ENCODE measurements around the gene OR2W1. TPM values are rescaled to one million over a fixed set of nuclear protein-coding genes. Genes with fewer than 3 reads are reported as not detected.

OR2W1 gene
- total and polyA plus RNA-seq, 5 donors from 2014 or later = not detected

DNA sequence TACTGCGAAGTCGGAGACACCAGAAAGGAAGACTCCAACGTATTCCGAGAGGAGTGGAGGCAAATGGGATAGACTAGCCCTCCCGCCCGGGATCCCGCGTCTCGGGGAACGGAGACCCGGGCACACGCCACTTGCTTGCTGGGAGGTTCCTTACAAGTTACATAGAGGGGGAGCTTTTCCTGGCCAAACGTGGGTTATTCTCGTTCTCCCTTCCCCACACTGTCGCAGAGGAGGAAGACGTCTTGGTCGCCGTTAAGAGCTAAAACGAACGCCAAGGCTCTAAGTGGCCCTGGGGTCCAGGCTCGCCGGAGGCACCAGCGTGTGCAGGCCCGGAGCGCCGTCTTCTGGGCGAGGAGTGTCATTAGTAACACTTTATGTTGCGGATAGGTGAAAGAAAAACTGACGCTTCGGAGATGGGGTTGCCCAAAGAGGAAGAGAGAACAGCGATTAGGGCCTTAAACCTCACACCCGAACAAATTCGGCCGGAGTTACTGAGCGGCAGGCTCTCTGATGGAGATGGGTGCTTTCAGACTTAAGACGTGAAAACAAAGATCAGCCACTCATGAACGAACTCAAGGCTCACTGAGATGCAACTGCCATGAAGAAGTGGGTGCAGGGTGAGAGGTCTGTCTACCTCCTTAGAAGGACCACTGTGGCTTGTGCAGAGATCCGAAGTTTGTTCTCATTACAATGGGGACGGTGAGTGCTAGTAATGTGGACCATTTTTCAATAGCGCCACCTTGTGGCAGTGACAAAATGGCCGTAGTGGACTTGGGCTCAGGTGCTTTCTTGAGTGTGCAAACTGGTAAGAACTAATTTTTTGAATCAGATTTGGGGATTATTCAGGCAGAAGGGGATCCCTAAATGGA lies 28.2 kb downstream of the OR2W1 start:
- Mint-ChIP-seq H3K4me3 (peak overlapping the region; percentile 71 to 90 (median 86)), H3K36me3 (no peaks in the 10 kb centered on the region), H3K27me3 (peaks cover 53% of the 10 kb centered on the region), H3K27ac (peak overlapping the region in 2 of 3 donors; percentile 32 to 65), H3K9me3 (peaks cover 0 to 4% (median 0%) of the 10 kb centered on the region in 7 donors), H3K4me1 (peaks cover 0 to 17% (median 11%) of the 10 kb centered on the region in 4 donors)
- peak; percentile 81 for ATAC-seq (ENCODE audit: low read depth in 2 of 2)
- no peaks in the 10 kb centered on the region for H3K36me3 ChIP-seq (ENCODE audit: control insufficient read depth, insufficient read depth, low read length)
- peaks cover 0 to 2% of the 10 kb centered on the region in 2 experiments for H3K9me3 ChIP-seq (ENCODE audit: control insufficient read depth in 2 of 2, low read length in 2 of 2)
- peak; percentile 71 to 90 (median 81) for DNase-seq
- no peak overlapping the region for H3K27ac ChIP-seq (ENCODE audit: insufficient read depth, low read length, poor library complexity, severe bottlenecking)
- peaks cover 8% of the 10 kb centered on the region for H3K4me1 ChIP-seq (ENCODE audit: control insufficient read depth, insufficient read depth, low read length, poor library complexity, severe bottlenecking)
- H3K4me3 ChIP-seq (ENCODE audit: low read depth, low read length) = peak overlapping the region; percentile 88
- peaks cover 35% of the 10 kb centered on the region for H3K27me3 ChIP-seq (ENCODE audit: control insufficient read depth, insufficient read depth, low read length)

DNA sequence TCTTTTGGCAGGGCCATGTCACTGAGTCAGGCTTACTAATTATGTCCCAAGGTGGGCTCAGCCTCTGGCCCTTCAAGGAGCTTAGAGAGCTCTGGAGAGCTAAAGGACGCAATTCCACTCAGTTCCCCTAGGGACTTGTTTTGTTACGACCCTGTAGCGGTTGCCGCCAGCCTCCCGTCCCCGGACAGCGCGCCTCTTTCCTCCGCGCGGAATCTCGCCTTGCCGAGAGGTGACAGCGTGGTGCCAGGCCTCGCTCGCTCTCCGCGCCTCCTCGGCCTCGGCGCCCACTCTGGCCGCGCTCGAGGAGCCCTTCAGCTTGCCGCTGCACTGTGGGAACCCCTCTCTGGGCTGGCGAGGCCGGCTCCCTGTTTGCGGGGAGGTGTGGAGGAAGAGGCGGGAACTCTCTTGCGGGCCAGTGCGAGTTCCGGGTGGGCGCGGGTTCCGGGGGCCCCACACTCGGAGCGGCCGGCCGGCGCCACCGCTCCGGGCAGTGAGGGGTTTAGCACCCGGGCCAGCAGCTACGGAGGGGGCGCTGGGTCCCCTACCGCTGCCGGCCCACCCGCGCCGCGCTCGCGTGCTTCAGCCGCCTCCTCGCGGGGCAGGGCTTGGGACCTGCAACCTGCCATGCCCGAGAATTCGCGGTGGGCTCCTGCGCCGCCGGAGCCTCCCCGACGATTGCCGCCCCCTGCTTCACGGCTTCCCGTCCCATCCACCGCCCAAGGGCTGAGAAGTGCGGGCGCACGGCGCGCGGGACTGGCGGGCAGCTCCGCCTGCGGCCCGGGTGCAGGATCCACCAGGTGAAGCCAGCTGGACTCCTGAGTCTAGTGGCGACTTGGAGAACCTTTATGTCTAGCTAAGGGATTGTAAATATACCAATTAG lies 30.0 kb downstream of the OR2W1 start:
- H3K36me3 Mint-ChIP-seq = no peaks in the 10 kb centered on the region
- peak in 2 of 3 donors; percentile 0 to 30 for DNase-seq
- no peaks in the 10 kb centered on the region for H3K36me3 ChIP-seq (ENCODE audit: control insufficient read depth, insufficient read depth, low read length)

DNA sequence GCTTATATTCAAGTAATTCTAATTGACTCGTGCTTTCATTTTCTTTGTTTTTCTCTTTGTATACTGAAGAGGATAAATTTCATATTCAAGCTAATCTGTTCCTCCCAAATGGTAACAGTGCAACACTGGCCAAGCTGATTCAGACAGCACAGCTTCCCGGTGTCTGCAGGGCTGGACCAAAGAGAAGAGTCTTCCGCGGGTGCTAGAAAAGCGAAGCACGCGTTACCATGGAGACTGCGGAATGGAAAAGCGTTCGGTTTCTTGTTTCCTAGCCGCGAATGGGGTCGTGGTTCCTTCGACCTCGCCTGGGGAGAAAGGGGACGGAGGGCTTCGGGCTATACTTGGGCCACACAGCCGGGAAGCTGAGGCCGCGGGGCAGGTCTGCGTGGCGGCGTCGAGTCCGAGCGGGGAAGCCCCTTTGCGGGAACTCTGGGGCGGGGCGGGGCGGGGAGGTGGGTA lies 33.7 kb downstream of the OR2W1 start:
- no peaks in the 10 kb centered on the region for H3K36me3 ChIP-seq (ENCODE audit: control insufficient read depth, insufficient read depth, low read length)
- DNase-seq (peak; percentile 18 to 54 (median 26)), ATAC-seq (ENCODE audit: low read depth in 2 of 2) (no peak)
- Mint-ChIP-seq H3K4me1 (peaks cover 8 to 16% (median 11%) of the 10 kb centered on the region in 4 donors), H3K27me3 (peaks cover 76% of the 10 kb centered on the region), H3K4me3 (peak overlapping the region; percentile 57 to 96 (median 88)), H3K9me3 (peaks cover 0 to 4% (median 2%) of the 10 kb centered on the region in 7 donors), H3K36me3 (no peaks in the 10 kb centered on the region), H3K27ac (peak overlapping the region in 2 of 3 donors; percentile 18 to 72)
- H3K4me3 ChIP-seq (ENCODE audit: low read depth, low read length) = peak overlapping the region; percentile 51
- peak overlapping the region; percentile 15 for H3K27ac ChIP-seq (ENCODE audit: insufficient read depth, low read length, poor library complexity, severe bottlenecking)
- peaks cover 14% of the 10 kb centered on the region for H3K4me1 ChIP-seq (ENCODE audit: control insufficient read depth, insufficient read depth, low read length, poor library complexity, severe bottlenecking)
- H3K27me3 ChIP-seq (ENCODE audit: control insufficient read depth, insufficient read depth, low read length) = peaks cover 56% of the 10 kb centered on the region
- H3K9me3 ChIP-seq (ENCODE audit: control insufficient read depth in 2 of 2, low read length in 2 of 2) = peaks cover 0 to 2% of the 10 kb centered on the region in 2 experiments

More for the DNA sequence above, 30.0 kb downstream of the OR2W1 start:
- Histone ChIP-seq H3K9me3 (ENCODE audit: control insufficient read depth in 2 of 2, low read length in 2 of 2) (peaks cover 0 to 2% of the 10 kb centered on the region in 2 experiments), H3K4me1 (ENCODE audit: control insufficient read depth, insufficient read depth, low read length, poor library complexity, severe bottlenecking) (peaks cover 17% of the 10 kb centered on the region), H3K27ac (ENCODE audit: insufficient read depth, low read length, poor library complexity, severe bottlenecking) (no peak overlapping the region), H3K4me3 (ENCODE audit: low read depth, low read length) (no peak overlapping the region), H3K27me3 (ENCODE audit: control insufficient read depth, insufficient read depth, low read length) (peaks cover 40% of the 10 kb centered on the region)
- Mint-ChIP-seq H3K4me3 (no peak overlapping the region), H3K27ac (no peak overlapping the region), H3K27me3 (peaks cover 58% of the 10 kb centered on the region), H3K9me3 (peaks cover 0 to 4% (median 3%) of the 10 kb centered on the region in 7 donors), H3K4me1 (peaks cover 7 to 23% (median 16%) of the 10 kb centered on the region in 4 donors)
- no peak for ATAC-seq (ENCODE audit: low read depth in 2 of 2)

DNA sequence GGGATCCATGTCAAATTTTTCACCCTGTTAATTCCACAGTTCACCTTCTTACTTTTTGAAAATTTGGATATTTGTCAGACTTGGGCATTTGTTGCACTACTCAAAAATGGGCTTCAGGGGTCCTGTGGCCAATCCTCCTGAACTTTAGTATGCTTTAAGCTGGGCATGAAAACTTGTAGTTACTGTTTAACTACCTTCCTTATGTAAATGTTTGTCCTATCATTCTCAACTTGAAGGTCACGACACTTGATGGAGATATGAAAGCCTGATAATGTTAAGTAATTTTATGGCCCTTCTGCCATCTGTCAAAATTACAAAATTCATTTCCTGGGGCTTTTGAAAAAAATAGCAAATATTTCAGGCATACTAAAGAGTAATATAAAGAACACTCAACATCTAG lies 35.6 kb downstream of the OR2W1 start:
- no peak for ATAC-seq (ENCODE audit: low read depth in 2 of 2)
- Mint-ChIP-seq H3K36me3 (no peaks in the 10 kb centered on the region), H3K4me1 (peaks cover 11 to 28% (median 14%) of the 10 kb centered on the region in 4 donors), H3K9me3 (peaks cover 0 to 7% (median 3%) of the 10 kb centered on the region in 7 donors), H3K4me3 (no peak overlapping the region), H3K27ac (no peak overlapping the region), H3K27me3 (peaks cover 79% of the 10 kb centered on the region)
- H3K36me3 ChIP-seq (ENCODE audit: control insufficient read depth, insufficient read depth, low read length) = no peaks in the 10 kb centered on the region
- H3K9me3 ChIP-seq (ENCODE audit: control insufficient read depth in 2 of 2, low read length in 2 of 2) = no peaks in the 10 kb centered on the region
- H3K27me3 ChIP-seq (ENCODE audit: control insufficient read depth, insufficient read depth, low read length) = peaks cover 49% of the 10 kb centered on the region
- peaks cover 15% of the 10 kb centered on the region for H3K4me1 ChIP-seq (ENCODE audit: control insufficient read depth, insufficient read depth, low read length, poor library complexity, severe bottlenecking)
- H3K4me3 ChIP-seq (ENCODE audit: low read depth, low read length) = no peak overlapping the region
- no peak overlapping the region for H3K27ac ChIP-seq (ENCODE audit: insufficient read depth, low read length, poor library complexity, severe bottlenecking)
- no peak for DNase-seq

DNA sequence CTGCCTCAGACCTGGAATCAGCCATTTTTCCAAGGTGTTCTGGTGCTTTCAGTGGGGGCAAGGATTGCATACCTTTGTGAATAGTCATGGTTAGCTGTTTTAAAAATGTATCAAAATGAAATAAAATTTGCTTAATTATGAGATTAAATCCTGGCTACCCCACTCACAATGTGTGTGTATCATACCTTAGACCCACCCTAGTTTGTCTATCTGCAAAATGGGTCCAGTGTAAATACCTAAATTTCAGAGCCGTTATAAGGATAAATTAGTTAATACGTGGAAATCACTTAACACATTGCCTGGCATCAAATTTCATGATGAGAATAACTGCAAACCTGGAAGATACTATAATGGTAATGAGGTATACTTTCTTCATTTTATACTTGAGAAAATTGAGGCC lies 36.9 kb downstream of the OR2W1 start:
- H3K27ac Mint-ChIP-seq = no peak overlapping the region
- no peaks in the 10 kb centered on the region for H3K36me3 ChIP-seq (ENCODE audit: control insufficient read depth, insufficient read depth, low read length)
- no peaks in the 10 kb centered on the region for H3K9me3 ChIP-seq (ENCODE audit: control insufficient read depth in 2 of 2, low read length in 2 of 2)
- H3K9me3 Mint-ChIP-seq = peaks cover 0 to 7% (median 3%) of the 10 kb centered on the region in 7 donors
- no peaks in the 10 kb centered on the region for H3K36me3 Mint-ChIP-seq
- H3K4me3 Mint-ChIP-seq = no peak overlapping the region
- peaks cover 46% of the 10 kb centered on the region for H3K27me3 ChIP-seq (ENCODE audit: control insufficient read depth, insufficient read depth, low read length)
- ATAC-seq (ENCODE audit: low read depth in 2 of 2) (no peak), DNase-seq (no peak)
- H3K27ac ChIP-seq (ENCODE audit: insufficient read depth, low read length, poor library complexity, severe bottlenecking) = no peak overlapping the region
- H3K27me3 Mint-ChIP-seq = peaks cover 81% of the 10 kb centered on the region
- H3K4me1 ChIP-seq (ENCODE audit: control insufficient read depth, insufficient read depth, low read length, poor library complexity, severe bottlenecking) = peaks cover 15% of the 10 kb centered on the region
- peaks cover 11 to 28% (median 14%) of the 10 kb centered on the region in 4 donors for H3K4me1 Mint-ChIP-seq
- no peak overlapping the region for H3K4me3 ChIP-seq (ENCODE audit: low read depth, low read length)

DNA sequence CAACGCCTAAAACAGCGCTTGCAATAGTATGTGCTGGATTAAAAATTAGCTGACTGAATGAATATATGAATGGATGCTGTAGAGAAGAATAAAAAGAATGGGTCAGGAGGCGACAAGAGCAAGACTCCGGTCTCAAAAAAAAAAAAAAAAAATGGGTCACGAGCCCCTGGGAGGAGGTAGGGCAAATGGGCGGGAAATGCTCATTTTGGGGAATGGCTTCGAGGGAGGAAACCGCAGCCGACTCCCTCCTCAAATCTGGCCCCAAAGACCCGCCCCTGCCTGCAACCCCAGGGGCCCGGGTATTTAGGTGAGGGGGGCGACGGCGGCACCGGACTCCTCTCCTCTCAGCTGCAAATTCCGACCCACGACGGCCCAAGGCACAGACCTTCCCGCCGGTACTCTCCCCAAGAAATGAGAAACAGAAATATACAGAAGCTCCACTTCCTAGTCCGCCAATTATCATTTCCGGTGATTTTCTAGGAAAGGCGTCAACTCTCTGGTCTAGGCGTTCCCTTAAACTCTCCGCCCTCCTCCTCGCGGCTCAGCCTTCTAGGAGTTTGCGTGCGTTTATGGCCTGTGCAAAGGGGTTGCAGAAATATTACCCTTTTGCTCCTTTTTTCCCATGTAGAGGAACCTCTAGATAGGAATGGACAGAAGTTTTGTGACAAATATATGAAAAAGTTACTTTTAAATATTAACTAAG lies 39.6 kb downstream of the OR2W1 start, which contains the start of gene ZNF311:
TSS of gene ZNF311 (minus strand) at position 133 of the 703 bp plus-strand sequence. CDS start 1,361 bp downstream, outside the sequence.
- Histone ChIP-seq H3K36me3 (ENCODE audit: control insufficient read depth, insufficient read depth, low read length) (no peaks in the 10 kb centered on the region), H3K9me3 (ENCODE audit: control insufficient read depth in 2 of 2, low read length in 2 of 2) (no peaks in the 10 kb centered on the region), H3K4me1 (ENCODE audit: control insufficient read depth, insufficient read depth, low read length, poor library complexity, severe bottlenecking) (peaks cover 5% of the 10 kb centered on the region), H3K27me3 (ENCODE audit: control insufficient read depth, insufficient read depth, low read length) (peaks cover 28% of the 10 kb centered on the region), H3K27ac (ENCODE audit: insufficient read depth, low read length, poor library complexity, severe bottlenecking) (no peak within 1 kb of the TSS), H3K4me3 (ENCODE audit: low read depth, low read length) (peak within 1 kb of the TSS; percentile 55)
- Mint-ChIP-seq H3K36me3 (no peaks in the 10 kb centered on the region), H3K4me3 (peak within 1 kb of the TSS; percentile 48 to 93 (median 76)), H3K4me1 (peaks cover 5 to 19% (median 10%) of the 10 kb centered on the region in 4 donors), H3K27ac (peak within 1 kb of the TSS; percentile 37 to 56 (median 46)), H3K27me3 (peaks cover 63% of the 10 kb centered on the region), H3K9me3 (peaks cover 0 to 4% (median 3%) of the 10 kb centered on the region in 7 donors)
- DNase-seq = peak in 1 of 3 donors; percentile 89
- ATAC-seq (ENCODE audit: low read depth in 2 of 2) = peak; percentile 52 to 59

All from CD4-positive, CD25-positive, alpha-beta regulatory T cell (primary cell).